Epithelial cell of esophagus (primary cell): ENCODE data around the gene ANKMY2.

Experiments
- DNase-seq: peaks from one replicate; pipeline ENCODE4 v3.0.0; 2010; ENCODE audit warnings: low read depth
- H3K4me3 ChIP-seq: 2 replicates; pipeline ENCODE4 v1.5.1; 2011; ENCODE audit warnings: mild to moderate bottlenecking, low read length, control low read depth
- TF ChIP-seq, protein P1 (sequence below): IDR thresholded peaks from 2 replicates; pipeline ENCODE4 v1.5.1; 2011; ENCODE audit warnings: low read depth, mild to moderate bottlenecking, low read length, control low read depth, inconsistent platforms; ENCODE audit not compliant: insufficient read depth; ENCODE audit errors: missing control alignments

Gene ANKMY2

DNA sequence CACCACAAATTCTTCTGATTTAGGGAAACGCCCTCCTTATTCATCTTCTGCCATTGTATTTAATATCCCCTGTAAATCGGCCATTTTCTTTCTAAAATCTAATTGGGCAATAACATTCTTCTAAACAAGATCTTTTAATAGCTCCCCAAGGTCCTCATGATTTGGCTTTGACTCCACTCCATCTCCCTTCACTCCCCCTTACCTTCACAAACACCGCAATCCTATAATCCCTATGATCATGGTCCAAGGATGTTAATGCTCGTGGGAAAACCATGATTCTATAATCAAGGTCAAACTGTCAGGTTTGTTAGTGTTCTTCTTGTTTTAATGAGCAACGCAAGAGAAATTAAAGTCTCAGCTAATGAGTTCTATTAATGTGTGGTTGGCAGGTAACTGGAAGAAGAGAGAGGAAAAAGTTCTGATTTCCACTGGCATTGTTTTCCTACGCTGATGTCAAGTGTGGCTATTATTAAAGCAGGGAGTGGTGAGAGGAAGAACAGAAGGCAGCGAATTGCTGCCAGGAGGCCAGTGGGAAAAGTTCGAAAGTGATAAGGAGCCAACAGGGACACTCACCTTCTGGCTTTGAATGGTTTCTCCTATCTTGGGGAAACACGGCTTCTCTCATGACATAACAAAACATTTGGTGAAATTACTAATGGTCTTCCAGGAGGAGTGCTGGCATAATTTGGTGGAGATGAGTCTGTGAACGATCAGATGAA lies 90.9 kb downstream of the ANKMY2 start:
- no peak for DNase-seq
- TF ChIP-seq, protein P1, sequence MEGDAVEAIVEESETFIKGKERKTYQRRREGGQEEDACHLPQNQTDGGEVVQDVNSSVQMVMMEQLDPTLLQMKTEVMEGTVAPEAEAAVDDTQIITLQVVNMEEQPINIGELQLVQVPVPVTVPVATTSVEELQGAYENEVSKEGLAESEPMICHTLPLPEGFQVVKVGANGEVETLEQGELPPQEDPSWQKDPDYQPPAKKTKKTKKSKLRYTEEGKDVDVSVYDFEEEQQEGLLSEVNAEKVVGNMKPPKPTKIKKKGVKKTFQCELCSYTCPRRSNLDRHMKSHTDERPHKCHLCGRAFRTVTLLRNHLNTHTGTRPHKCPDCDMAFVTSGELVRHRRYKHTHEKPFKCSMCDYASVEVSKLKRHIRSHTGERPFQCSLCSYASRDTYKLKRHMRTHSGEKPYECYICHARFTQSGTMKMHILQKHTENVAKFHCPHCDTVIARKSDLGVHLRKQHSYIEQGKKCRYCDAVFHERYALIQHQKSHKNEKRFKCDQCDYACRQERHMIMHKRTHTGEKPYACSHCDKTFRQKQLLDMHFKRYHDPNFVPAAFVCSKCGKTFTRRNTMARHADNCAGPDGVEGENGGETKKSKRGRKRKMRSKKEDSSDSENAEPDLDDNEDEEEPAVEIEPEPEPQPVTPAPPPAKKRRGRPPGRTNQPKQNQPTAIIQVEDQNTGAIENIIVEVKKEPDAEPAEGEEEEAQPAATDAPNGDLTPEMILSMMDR, result no peak
- no peak overlapping the region for H3K4me3 ChIP-seq

DNA sequence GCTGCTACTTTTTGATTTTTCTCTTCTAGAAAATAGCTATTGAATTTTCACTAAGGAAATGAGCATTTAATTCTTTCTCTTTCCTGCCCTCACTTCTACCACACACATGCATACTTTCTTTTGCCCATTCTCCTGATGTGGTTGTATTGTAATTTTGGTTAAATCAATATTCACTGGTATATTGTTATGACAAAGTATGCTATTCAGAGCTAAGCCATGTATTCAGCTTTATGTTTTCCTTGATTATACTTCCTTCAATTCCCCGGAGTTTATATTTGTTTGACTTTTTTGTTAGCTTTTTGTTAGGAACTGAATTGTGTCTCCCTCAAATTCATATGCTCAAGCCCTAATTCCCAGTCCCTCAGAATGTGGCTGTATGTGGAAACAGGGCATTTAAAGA lies 94.9 kb downstream of the ANKMY2 start:
- no peak overlapping the region for H3K4me3 ChIP-seq
- DNase-seq, result no peak
- TF ChIP-seq, protein P1, result no peak
